SH-SY5Y (cell line): ENCODE measurements around the gene VAV3.

Source experiments
- GATA2 ChIP-seq: IDR thresholded peaks from 2 replicates; pipeline ENCODE4 v1.6.1; 2011; ENCODE audit warnings: mild to moderate bottlenecking, low read depth, low read length
- GATA3 ChIP-seq: IDR thresholded peaks from 2 replicates; pipeline ENCODE4 v1.6.1; 2011; ENCODE audit warnings: low read depth, mild to moderate bottlenecking, low read length, moderate library complexity

DNA sequence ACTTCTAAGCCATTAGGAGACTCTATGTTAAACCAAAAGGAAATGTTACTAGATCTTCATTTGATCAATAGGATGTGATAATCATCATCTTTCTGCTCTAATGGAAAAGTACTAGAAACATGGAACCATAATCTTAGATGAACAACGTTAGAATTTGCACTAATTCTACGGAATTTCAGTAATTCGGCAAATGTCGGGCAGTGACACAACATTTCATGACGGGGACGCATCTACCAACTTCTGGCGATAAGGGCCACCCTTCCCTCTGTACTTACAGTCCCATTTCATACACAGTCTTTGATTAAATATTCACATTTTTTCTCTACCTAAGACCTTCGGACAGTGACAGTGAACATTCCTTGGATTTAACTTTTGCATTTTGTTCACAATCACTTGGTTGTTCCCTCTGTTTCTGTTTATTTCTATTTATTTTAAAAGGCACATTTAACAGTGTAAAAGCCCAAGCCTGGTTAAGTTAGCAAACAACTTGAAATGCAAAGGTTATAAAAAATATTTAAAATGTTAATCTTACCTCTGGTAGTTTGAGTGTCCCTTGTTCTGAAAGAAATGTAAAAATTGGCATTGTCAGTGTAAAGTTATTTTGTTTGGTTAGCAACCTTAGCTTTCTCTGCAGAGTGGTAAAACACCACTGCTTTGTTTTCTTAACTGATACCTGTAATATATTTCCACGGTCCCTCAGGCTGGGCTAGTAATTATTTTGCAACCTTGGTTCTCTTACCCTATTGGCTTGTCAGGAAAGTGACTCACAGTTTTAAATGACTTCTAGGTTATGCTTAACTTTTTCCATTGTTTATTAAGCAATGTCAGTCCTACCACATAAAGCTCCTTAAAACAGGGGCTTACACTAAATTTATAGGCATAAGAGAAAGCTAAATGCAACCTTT is 276.9 kb downstream of the VAV3 start:
- TF ChIP-seq GATA3 (no peak), GATA2 (no peak)
